H1 (cell line): ENCODE results near the gene SPRR1A. TPM values are rescaled to one million over a fixed set of nuclear protein-coding genes. Genes with fewer than 3 reads are reported as not detected.

Experiments
- CTCF ChIA-PET: fragments of 300-600 bp; sonication (Branson Sonifier 250); formaldehyde crosslinking; loops from one replicate; lab custom pipeline; 2021; ENCODE audit not compliant: partially characterized antibody; lab: Charles Lee
- POLR2A ChIA-PET: fragments of 300-600 bp; sonication (Branson Sonifier 250); formaldehyde crosslinking; loops from one replicate; lab custom pipeline; 2021; ENCODE audit warnings: inconsistent platforms; ENCODE audit not compliant: partially characterized antibody; lab: Charles Lee
- DNase-seq, 2 experiments: peaks; one replicate each; pipeline versions ENCODE4 v3.0.0 to v3.0.0-alpha.2; 2010 to 2022; ENCODE audit warnings: low spot score in 2 of 2, low read depth in 1 of 2, mixed read lengths in 1 of 2
- FAIRE-seq: peaks from 2 replicates; lab custom pipeline; 2011; peaks lifted over from hg19 to GRCh38; lab: Jason Lieb, UNC
- H2AFZ ChIP-seq: 2 replicates; pipeline ENCODE4 v1.8.1; 2012; ENCODE audit warnings: low read length, inconsistent platforms
- H2AK5ac ChIP-seq: 2 replicates; pipeline ENCODE4 v1.6.1; 2013; ENCODE audit warnings: low read depth, low read length
- H2BK120ac ChIP-seq: replicated peaks from 2 replicates; pipeline ENCODE3; 2013; ENCODE audit warnings: low read depth, low read length, inconsistent platforms
- H2BK12ac ChIP-seq: 2 replicates; pipeline ENCODE4 v1.6.1; 2013; ENCODE audit warnings: low read depth, low read length
- H2BK15ac ChIP-seq: 2 replicates; pipeline ENCODE4 v1.6.1; 2013; ENCODE audit warnings: low read length
- H2BK20ac ChIP-seq: 2 replicates; pipeline ENCODE4 v1.6.1; 2013; ENCODE audit warnings: low read length
- H2BK5ac ChIP-seq: 2 replicates; pipeline ENCODE4 v1.6.1; 2013; ENCODE audit warnings: low read depth, low read length
- H3K14ac ChIP-seq: 2 replicates; pipeline ENCODE4 v1.6.1; 2013; ENCODE audit warnings: inconsistent platforms; ENCODE audit not compliant: insufficient read length
- H3K18ac ChIP-seq: 2 replicates; pipeline ENCODE4 v1.6.1; 2013; ENCODE audit warnings: low read length; ENCODE audit errors: extremely low read depth
- H3K23ac ChIP-seq: 2 replicates; pipeline ENCODE4 v1.6.1; 2013; ENCODE audit warnings: inconsistent platforms; ENCODE audit not compliant: insufficient read length
- H3K23me2 ChIP-seq: 2 replicates; pipeline ENCODE4 v1.6.1; 2013; ENCODE audit warnings: low read depth, low read length
- H3K27ac ChIP-seq: 2 replicates; pipeline ENCODE4 v1.6.1; 2011; ENCODE audit warnings: low read depth, low read length, inconsistent platforms
- H3K27me3 ChIP-seq, 4 experiments: replicated peaks in 1 of 4; 1 replicate in 1 of 4; 2 replicates in 3 of 4; pipeline versions ENCODE4 v1.6.1 to v1.8.1; 2011 to 2013; ENCODE audit warnings: low read length in 3 of 4, mild to moderate bottlenecking in 3 of 4, inconsistent platforms in 2 of 4, mixed read lengths in 2 of 4, moderate library complexity in 1 of 4; ENCODE audit not compliant: control insufficient read depth in 3 of 4, insufficient read depth in 3 of 4; ENCODE audit errors: extremely low read depth in 1 of 4
- H3K36me3 ChIP-seq, 4 experiments: 2 replicates each; pipeline versions ENCODE4 v1.6.1 to v1.8.1; 2011 to 2013; ENCODE audit warnings: mild to moderate bottlenecking in 4 of 4, low read length in 3 of 4, moderate library complexity in 2 of 4, control low read depth in 1 of 4, inconsistent platforms in 1 of 4; ENCODE audit not compliant: insufficient read depth in 4 of 4, control insufficient read depth in 2 of 4
- H3K4ac ChIP-seq: replicated peaks from 2 replicates; pipeline ENCODE3; 2013; ENCODE audit warnings: low read length, low read depth, mixed read lengths, inconsistent platforms; ENCODE audit not compliant: insufficient read length
- H3K4me1 ChIP-seq, 4 experiments: replicated peaks in 1 of 4; 1 replicate in 1 of 4; 2 replicates in 3 of 4; pipeline versions ENCODE4 v1.6.1 to v1.8.1; 2011 to 2013; ENCODE audit warnings: low read length in 3 of 4, inconsistent platforms in 2 of 4, mixed read lengths in 1 of 4; ENCODE audit not compliant: insufficient read depth in 4 of 4, control insufficient read depth in 3 of 4
- H3K4me2 ChIP-seq, 2 experiments: 2 replicates each; pipeline versions ENCODE4 v1.6.1 to v1.8.1; 2011 to 2013; ENCODE audit warnings: low read depth in 2 of 2, low read length in 2 of 2, control low read depth in 1 of 2, inconsistent platforms in 1 of 2, mild to moderate bottlenecking in 1 of 2; ENCODE audit not compliant: insufficient read depth in 1 of 2
- H3K4me3 ChIP-seq, 4 experiments: fragments of 200-600, 300-600 bp in 1 of 4; sonication (generic), shearing (Covaris generic), sonication (Bioruptor Twin) in 1 of 4; 2 replicates each; pipeline versions ENCODE4 v1.5.1 to v1.8.1; 2011 to 2016; ENCODE audit warnings: low read length in 4 of 4, low read depth in 3 of 4, control low read depth in 2 of 4, inconsistent platforms in 2 of 4, mild to moderate bottlenecking in 2 of 4, mixed read lengths in 1 of 4, moderate library complexity in 1 of 4; ENCODE audit not compliant: insufficient read depth in 2 of 4; ENCODE audit errors: extremely low read depth in 1 of 4
- H3K56ac ChIP-seq: replicated peaks from 2 replicates; pipeline ENCODE3; 2013; ENCODE audit warnings: low read depth, mild to moderate bottlenecking, mixed read lengths, low read length, inconsistent platforms; ENCODE audit not compliant: insufficient read length
- H3K79me1 ChIP-seq: 2 replicates; pipeline ENCODE4 v1.6.1; 2013; ENCODE audit warnings: low read depth, low read length, control low read depth
- H3K79me2 ChIP-seq, 2 experiments: 2 replicates each; pipeline versions ENCODE4 v1.6.1 to v1.8.1; 2012 to 2013; ENCODE audit warnings: low read length in 2 of 2, mild to moderate bottlenecking in 2 of 2, inconsistent platforms in 1 of 2; ENCODE audit not compliant: insufficient read depth in 2 of 2, control insufficient read depth in 1 of 2
- H3K9ac ChIP-seq, 4 experiments: replicated peaks in 1 of 4; 1 replicate in 1 of 4; 2 replicates in 3 of 4; pipeline versions ENCODE4 v1.6.1 to v1.8.1; 2011 to 2013; ENCODE audit warnings: low read depth in 3 of 4, low read length in 3 of 4, control low read depth in 2 of 4, mild to moderate bottlenecking in 2 of 4, moderate library complexity in 2 of 4, inconsistent platforms in 1 of 4; ENCODE audit errors: extremely low read depth in 1 of 4
- H3K9me3 ChIP-seq, 2 experiments: 2 replicates each; pipeline versions ENCODE4 v1.6.1 to v1.8.1; 2012 to 2013; ENCODE audit warnings: mild to moderate bottlenecking in 2 of 2, moderate library complexity in 2 of 2, control low read depth in 1 of 2, inconsistent platforms in 1 of 2, low read depth in 1 of 2, low read length in 1 of 2, mixed read lengths in 1 of 2; ENCODE audit not compliant: insufficient read depth in 2 of 2
- H4K20me1 ChIP-seq, 2 experiments: replicated peaks in 1 of 2; 2 replicates each; pipeline versions ENCODE3 to v1.8.1; 2011 to 2013; ENCODE audit warnings: inconsistent platforms in 2 of 2, low read length in 2 of 2, mild to moderate bottlenecking in 1 of 2; ENCODE audit not compliant: insufficient read depth in 2 of 2, control insufficient read depth in 1 of 2
- H4K5ac ChIP-seq: 2 replicates; pipeline ENCODE4 v1.6.1; 2013; ENCODE audit warnings: low read length, low read depth, mixed read lengths, inconsistent platforms; ENCODE audit not compliant: insufficient read length
- H4K8ac ChIP-seq: 2 replicates; pipeline ENCODE4 v1.8.0; 2013; ENCODE audit warnings: mild to moderate bottlenecking, moderate library complexity, low read length, inconsistent platforms; ENCODE audit not compliant: insufficient read depth; ENCODE audit errors: extremely low read depth
- H4K91ac ChIP-seq: replicated peaks from 2 replicates; pipeline ENCODE3; 2013; ENCODE audit warnings: low read length, mixed read lengths, inconsistent platforms; ENCODE audit not compliant: insufficient read length
- BCL11A ChIP-seq, 2 experiments: IDR thresholded peaks; one replicate each; pipeline ENCODE4 v1.6.1; 2011; ENCODE audit warnings: low read depth in 2 of 2, low read length in 2 of 2, mild to moderate bottlenecking in 2 of 2
- BRCA1 ChIP-seq: IDR thresholded peaks from 2 replicates; pipeline ENCODE4 v1.6.1; 2012; ENCODE audit warnings: low read depth, low read length, improper control_type of control experiment
- CBX8 ChIP-seq: fragments of 300-800, 300-1000 bp; sonication (generic); IDR thresholded peaks from 2 replicates; pipeline ENCODE4 v1.7.1; 2016; ENCODE audit warnings: low read depth, low read length, borderline replicate concordance
- CTBP2 ChIP-seq: IDR thresholded peaks from 2 replicates; pipeline ENCODE4 v1.7.0; 2011; ENCODE audit warnings: borderline replicate concordance, mild to moderate bottlenecking, moderate library complexity, mixed read lengths, low read length; ENCODE audit not compliant: insufficient read depth, insufficient read length
- NANOG ChIP-seq: IDR thresholded peaks from 2 replicates; pipeline ENCODE4 v1.6.1; 2011; ENCODE audit warnings: low read length, low read depth, mild to moderate bottlenecking, inconsistent platforms; ENCODE audit not compliant: insufficient read depth, poor library complexity, severe bottlenecking
- SP1 ChIP-seq: IDR thresholded peaks from 2 replicates; pipeline ENCODE4 v1.6.1; 2011; ENCODE audit warnings: low read depth, low read length
- SP4 ChIP-seq: IDR thresholded peaks from 2 replicates; pipeline ENCODE4 v1.6.1; 2012; ENCODE audit warnings: low read length, inconsistent platforms
- WGBS, 2 experiments: shearing (Covaris generic) in 1 of 2; methylation state at CpG; one replicate each; pipeline versions ENCODE4 v1.1.6 to v1.1.7; 2013 to 2015; ENCODE audit warnings: low lambda C conversion rate in 2 of 2, mixed read lengths in 2 of 2, inconsistent platforms in 1 of 2, low coverage in 1 of 2, missing lambda C conversion rate in 1 of 2; ENCODE audit not compliant: insufficient replicate concordance in 2 of 2, insufficient coverage in 1 of 2, insufficient read length in 1 of 2; ENCODE audit errors: extremely low coverage in 1 of 2, missing lambda C conversion rate in 1 of 2; 5-methylcytosine and 5-hydroxymethylcytosine counted together
- polyA plus RNA-seq, 7 experiments: library from polyadenylated mRNA; depleted of rRNA in 3 of 7; stranded (reverse) in 5 of 7; unstranded in 2 of 7; fragments of >200 nt in 5 of 7; fragments of 200-250 nt in 2 of 7; gene quantifications; 1 replicate in 5 of 7; 2 replicates in 1 of 7; 4 replicates in 1 of 7; pipeline versions ENCODE4 v1.2.1 to v1.2.3, GENCODE V29; 2011 to 2013; ENCODE audit warnings: missing spikeins in 2 of 7, mixed read lengths in 2 of 7
- total RNA-seq: library from RNA; stranded (reverse); fragmentation: NEBNext Ultra II Directional; extraction: Animal tissue kit (Norgen Biotek cat#: 25700); gene quantifications from 2 replicates; pipeline ENCODE4 v1.2.1, GENCODE V29; 2021

Gene SPRR1A
- total and polyA plus RNA-seq, 2 of the 8 experiments (the other 6 are each of a cell fraction or from before 2014, with no cell fraction given): not detected

DNA sequence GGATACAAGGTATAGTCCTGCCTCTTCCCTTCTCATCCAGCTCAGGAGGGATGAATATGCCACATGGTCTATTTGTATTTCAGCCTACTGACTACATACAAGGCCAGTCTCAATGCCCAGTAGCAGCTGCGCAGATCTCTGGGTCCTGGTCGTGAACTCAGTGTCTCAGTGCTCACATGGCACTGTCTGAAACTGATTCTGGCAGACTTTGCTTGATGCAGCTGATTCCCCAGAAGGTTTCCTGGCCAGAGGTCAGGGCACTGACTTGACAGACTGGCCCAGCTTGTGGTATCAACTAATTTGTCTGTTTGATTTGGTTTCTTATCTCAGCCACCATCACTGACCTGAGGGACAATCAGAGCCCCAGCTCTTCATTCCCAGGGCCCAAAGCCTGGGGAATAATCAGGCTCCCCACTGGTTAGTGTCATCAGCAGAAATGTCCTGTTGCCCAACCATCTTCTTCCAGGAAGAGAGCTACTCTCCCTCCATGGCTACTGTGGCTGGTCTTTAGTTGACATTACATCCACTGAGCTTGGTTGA, 20.9 kb upstream of the SPRR1A start:
- Histone ChIP-seq H3K36me3 (no peaks in the 10 kb centered on the region), H2BK120ac (no peak overlapping the region), H2AFZ (no peak overlapping the region), H3K4me3 (no peak overlapping the region), H3K4me1 (no peaks in the 10 kb centered on the region)
- TF ChIP-seq NANOG (no peak), CTBP2 (no peak), SP1 (no peak), BRCA1 (no peak), SP4 (no peak), CBX8 (no peak), BCL11A (IDR thresholded peaks at IDR 0.05; ENCODE audit: low read depth in 2 of 2, low read length in 2 of 2) (no peak)
- TF ChIP-seq, all 59 proteins: peak for 0
- CTCF ChIA-PET: interaction anchor here (0.6 to 7.9 kb wide), 8 partner anchors 9 to 522 kb away, joined by 3 to 114 read pairs (median 3); partner anchors contain the start of genes SPRR2A and SPRR2D
- Histone ChIP-seq H2BK5ac (no peak overlapping the region), H3K23me2 (no peaks in the 10 kb centered on the region), H3K4me2 (no peak overlapping the region), H3K14ac (no peak overlapping the region), H2BK20ac (no peak overlapping the region), H3K23ac (no peak overlapping the region), H4K91ac (no peak overlapping the region), H3K4ac (no peak overlapping the region), H4K8ac (peak overlapping the region; percentile 28; the same call in 1 of the 2 replicates), H3K56ac (no peak overlapping the region), H4K20me1 (no peaks in the 10 kb centered on the region), H3K9ac (no peak overlapping the region), H2AK5ac (no peak overlapping the region), H3K79me1 (no peaks in the 10 kb centered on the region), H3K18ac (no peak overlapping the region), H3K79me2 (no peaks in the 10 kb centered on the region), H4K5ac (no peak overlapping the region), H3K27ac (no peak overlapping the region), H3K9me3 (no peaks in the 10 kb centered on the region), H2BK12ac (no peak overlapping the region), H3K27me3 (no peaks in the 10 kb centered on the region), H2BK15ac (no peak overlapping the region)
- DNase-seq: no peak
- POLR2A ChIA-PET: no interaction called here
- 89% methylated on average over 2 of the region's 2 CpGs; no CpG with 5 or more reads in 1 of the 2 experiments for WGBS, 2 experiments
- no peak for FAIRE-seq
